ENCODE results near the gene TEAD4. TPM values are rescaled to one million over a fixed set of nuclear protein-coding genes. Genes with fewer than 3 reads are reported as not detected.
A peak's percentile ranks its signal among the peaks of the same experiment; 100 is the strongest.
"Not testable (repeated sequence)": the region's sequence is repeated elsewhere in the genome, so short reads cannot be mapped to it uniquely, and the experiment has no call there.

TEAD4 gene
- total RNA-seq, 4 donors from 2014 or later, result 28.5 to 50.9 (median 37.0) TPM

GRCh38 chr12:3055704-3056467 is 96.7 kb downstream of the TEAD4 start:
- peaks cover 9% of the 10 kb centered on the region in 2 donors for H3K4me1 ChIP-seq
- no peak for TF ChIP-seq CTCF (IDR thresholded peaks at IDR 0.05)
- TF ChIP-seq POLR2A (IDR thresholded peaks at IDR 0.05), result no peak
- H3K27ac ChIP-seq, result peak overlapping the region; percentile 63 to 75 (median 65)
- no peak overlapping the region for H3K4me3 ChIP-seq (replicated peaks in 1 of 3)
- H3K36me3 ChIP-seq, result no peaks in the 10 kb centered on the region
- no peaks in the 10 kb centered on the region for H3K27me3 ChIP-seq
- no peaks in the 10 kb centered on the region for H3K9me3 ChIP-seq
- intact Hi-C loops (cut with DNase I), result no loop called here
- 72 to 75% methylated on average over 8 of the region's 8 CpGs for WGBS, 2 donors
- no peak for DNase-seq

DNA sequence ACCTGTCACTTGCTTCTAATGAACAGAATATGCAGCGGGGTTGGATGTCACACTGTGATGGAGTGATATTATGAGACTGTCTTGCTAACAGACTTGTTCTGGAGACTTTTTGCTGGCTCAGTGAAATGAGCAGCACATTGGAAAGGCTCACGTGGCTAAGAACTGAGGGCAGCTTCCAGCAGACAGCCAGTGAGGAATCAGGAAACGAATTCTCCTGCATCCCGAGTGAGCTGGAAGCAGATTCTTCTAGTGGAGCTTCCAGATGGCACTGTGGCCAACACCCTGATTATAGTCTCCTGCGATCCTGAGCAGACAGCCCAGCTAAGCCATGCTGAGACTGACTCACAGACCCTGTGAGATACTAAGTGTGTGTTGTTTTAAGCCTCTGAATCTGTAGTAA is 101.9 kb downstream of the TEAD4 start:
- 54 to 64% methylated on average over 4 to 5 of the region's 5 CpGs for WGBS, 2 donors
- H3K27ac ChIP-seq, result no peak overlapping the region
- H3K4me3 ChIP-seq (replicated peaks in 1 of 3), result no peak overlapping the region

DNA sequence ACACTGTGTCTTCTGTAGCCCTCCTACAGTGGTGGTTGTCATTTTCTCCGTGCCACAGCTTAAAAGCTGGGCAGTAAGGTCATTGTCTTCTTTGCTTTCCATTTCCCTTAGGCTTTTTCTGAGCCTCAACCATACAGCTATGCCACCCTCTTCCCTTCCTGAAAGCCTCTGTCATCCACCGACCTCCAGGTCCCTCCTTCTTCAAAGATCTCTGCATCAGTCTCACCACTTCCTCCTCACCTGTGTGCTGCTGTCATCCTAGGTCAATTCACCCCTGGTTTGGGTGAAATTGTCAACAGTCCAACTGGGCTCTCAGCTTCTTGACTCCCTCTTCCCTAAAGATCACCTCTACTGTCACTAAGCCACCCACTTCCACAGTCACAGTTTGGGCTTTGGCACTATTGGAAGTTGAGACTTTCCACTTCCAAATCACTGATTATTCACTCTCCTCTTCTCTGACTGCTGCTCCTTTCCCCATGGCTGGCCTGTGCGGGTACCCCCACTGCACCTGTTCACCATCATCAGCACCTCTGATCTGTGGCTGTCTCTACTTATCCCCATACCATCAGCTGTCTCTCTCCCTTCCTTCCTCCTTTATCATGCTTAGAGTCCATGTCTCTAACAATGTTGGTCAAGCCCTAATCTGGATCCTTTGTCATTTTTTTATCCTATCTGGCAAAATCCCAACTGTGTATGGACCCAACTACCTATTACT is 102.5 kb downstream of the TEAD4 start:
- no peak overlapping the region for H3K4me3 ChIP-seq (replicated peaks in 1 of 3)
- WGBS, 2 donors, result 75 to 76% methylated on average over 3 of the region's 3 CpGs
- H3K27ac ChIP-seq, result no peak overlapping the region
- intact Hi-C loops (cut with DNase I), result no loop called here
- TF ChIP-seq POLR2A (IDR thresholded peaks at IDR 0.05) (no peak), CTCF (IDR thresholded peaks at IDR 0.05) (no peak)
- no peaks in the 10 kb centered on the region for H3K27me3 ChIP-seq
- H3K36me3 ChIP-seq, result no peaks in the 10 kb centered on the region
- DNase-seq, result no peak
- no peaks in the 10 kb centered on the region for H3K4me1 ChIP-seq
- no peaks in the 10 kb centered on the region for H3K9me3 ChIP-seq

More for the DNA sequence above, 101.9 kb downstream of the TEAD4 start:
- no peaks in the 10 kb centered on the region for H3K9me3 ChIP-seq
- peaks cover 0 to under 1% of the 10 kb centered on the region in 2 donors for H3K4me1 ChIP-seq
- TF ChIP-seq POLR2A (IDR thresholded peaks at IDR 0.05) (no peak), CTCF (IDR thresholded peaks at IDR 0.05) (no peak)
- no peak for DNase-seq
- intact Hi-C loops (cut with DNase I), result no loop called here
- H3K27me3 ChIP-seq, result no peaks in the 10 kb centered on the region
- H3K36me3 ChIP-seq, result no peaks in the 10 kb centered on the region

GRCh38 chr12:3065300-3065699 is 106.1 kb downstream of the TEAD4 start:
- no peak for TF ChIP-seq CTCF (IDR thresholded peaks at IDR 0.05)
- no peak for TF ChIP-seq POLR2A (IDR thresholded peaks at IDR 0.05)
- DNase-seq, result no peak
- H3K36me3 ChIP-seq, result no peaks in the 10 kb centered on the region
- no peaks in the 10 kb centered on the region for H3K9me3 ChIP-seq
- intact Hi-C loops (cut with DNase I), result no loop called here
- H3K27ac ChIP-seq, result no peak overlapping the region
- WGBS, 2 donors, result 66 to 76% methylated on average over 2 of the region's 2 CpGs
- peaks cover 0 to 9% of the 10 kb centered on the region in 2 donors for H3K4me1 ChIP-seq
- no peak overlapping the region for H3K4me3 ChIP-seq (replicated peaks in 1 of 3)
- no peaks in the 10 kb centered on the region for H3K27me3 ChIP-seq

- H3K4me3 ChIP-seq (replicated peaks in 1 of 3); DNase-seq; H3K9me3 ChIP-seq; H3K36me3 ChIP-seq; H3K27me3 ChIP-seq; intact Hi-C loops (cut with DNase I); H3K27ac ChIP-seq; H3K4me1 ChIP-seq: not testable (repeated sequence)
- 88 to 95% methylated on average over 3 of the region's 3 CpGs for WGBS, 2 donors
Observed at GRCh38 chr12:3065846-3066245, 106.6 kb downstream of the TEAD4 start.

Measured in thyroid gland (tissue), 4 donors.